ENCODE results near the gene NUDT10. TPM values are rescaled to one million over a fixed set of nuclear protein-coding genes. Genes with fewer than 3 reads are reported as not detected.
"Not testable (repeated sequence)": the region's sequence is repeated elsewhere in the genome, so short reads cannot be mapped to it uniquely, and the experiment has no call there.

NUDT10 gene
- total RNA-seq (under 1 TPM in 4 of 5 donors, not detected in 1; 0.15 to 0.47 (median 0.29) TPM), total RNA-seq (0.07 to 2.5 (median 0.31) reads per million in 29 experiments)
- 0.09 TPM for total RNA-seq (2013)

DNA sequence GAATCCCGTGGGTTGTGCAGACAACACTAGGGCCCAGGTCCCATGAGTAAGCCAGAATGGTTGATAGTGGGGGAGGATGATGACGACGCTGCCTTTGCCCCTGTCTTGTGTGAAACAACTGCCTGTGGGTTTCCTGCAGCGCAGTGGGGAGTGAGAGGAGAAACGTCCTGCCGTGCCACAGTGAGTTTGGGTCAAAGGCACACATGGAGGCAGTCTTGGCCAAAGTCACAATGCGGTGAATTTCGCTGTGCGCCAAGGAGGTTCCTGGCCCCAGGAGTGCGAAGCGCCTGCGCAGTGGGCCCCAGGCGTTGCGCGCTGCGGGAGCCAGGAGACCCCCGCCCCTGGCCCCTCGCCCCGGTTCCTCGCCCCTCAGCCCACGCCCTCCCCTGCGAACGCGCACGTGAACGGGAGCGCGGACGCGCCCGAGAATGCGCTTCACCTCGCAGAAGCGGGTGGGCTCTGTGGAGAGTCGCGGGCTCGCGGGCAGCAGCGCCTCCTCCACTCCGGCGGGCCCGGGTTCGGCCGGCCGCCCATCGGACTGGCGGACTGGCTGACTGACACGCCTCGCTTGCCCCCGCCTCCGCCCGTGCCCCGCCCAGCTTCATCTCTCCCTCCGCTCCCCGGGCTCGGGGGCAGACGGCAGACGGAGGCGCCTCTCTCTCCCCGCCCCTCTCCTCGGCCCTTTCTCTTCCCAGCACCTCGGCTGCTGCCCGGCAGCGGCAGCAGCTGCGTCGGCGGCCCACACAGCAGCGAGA lies at the start of gene NUDT10:
NUDT10 (plus strand) TSS at position 635 of the 755 bp plus-strand sequence. CDS start 144 bp downstream, outside the sequence.
- Mint-ChIP-seq H3K4me3 (peak within 1 kb of the TSS; percentile 81 to 86 (median 85)), H3K27me3 (peaks cover 0 to 6% of the 10 kb centered on the region in 2 donors), H3K9me3 (no peaks in the 10 kb centered on the region), H3K4me1 (peaks cover 1 to 9% (median 7%) of the 10 kb centered on the region in 3 donors), H3K27ac (no peak within 1 kb of the TSS), H3K36me3 (peaks cover 2% of the 10 kb centered on the region)
- H3K27ac ChIP-seq (ENCODE audit: low read length): no peak within 1 kb of the TSS
- ChIA-PET POLR2A (no interaction called here), CTCF (interaction anchor here in 1 of 2 donors (0.6 kb wide), 1 partner anchor 8 kb away, joined by 3 read pairs; no protein-coding TSS in a partner anchor)
- ATAC-seq (replicated peaks in 1 of 4) (peak; percentile 50 to 69 (median 62)), DNase-seq (peak in 15 of 35 experiments; percentile 0 to 17 (median 3))
- peaks cover 0 to 2% of the 10 kb centered on the region in 2 experiments for H3K4me1 ChIP-seq (ENCODE audit: control insufficient read depth in 1 of 2, extremely low read depth in 1 of 2, insufficient read depth in 2 of 2, low read length in 2 of 2)
- 2% methylated on average over 46 of the region's 68 CpGs for WGBS (ENCODE audit: insufficient coverage)
- no peaks in the 10 kb centered on the region for H3K9me3 ChIP-seq
- H3K4me3 ChIP-seq (ENCODE audit: control insufficient read depth in 1 of 2, extremely low read depth in 1 of 2, low read length in 1 of 2): peak within 1 kb of the TSS; percentile 38 to 40
- H3K27me3 ChIP-seq (replicated peaks in 1 of 2; ENCODE audit: control insufficient read depth in 2 of 2, extremely low read depth in 1 of 2, insufficient read depth in 2 of 2, low read length in 1 of 2): peaks cover 0 to 3% of the 10 kb centered on the region in 2 experiments
- H3K36me3 ChIP-seq (ENCODE audit: control insufficient read depth in 2 of 2, extremely low read depth in 1 of 2, insufficient read depth in 1 of 2, low read length in 1 of 2): no peaks in the 10 kb centered on the region

DNA sequence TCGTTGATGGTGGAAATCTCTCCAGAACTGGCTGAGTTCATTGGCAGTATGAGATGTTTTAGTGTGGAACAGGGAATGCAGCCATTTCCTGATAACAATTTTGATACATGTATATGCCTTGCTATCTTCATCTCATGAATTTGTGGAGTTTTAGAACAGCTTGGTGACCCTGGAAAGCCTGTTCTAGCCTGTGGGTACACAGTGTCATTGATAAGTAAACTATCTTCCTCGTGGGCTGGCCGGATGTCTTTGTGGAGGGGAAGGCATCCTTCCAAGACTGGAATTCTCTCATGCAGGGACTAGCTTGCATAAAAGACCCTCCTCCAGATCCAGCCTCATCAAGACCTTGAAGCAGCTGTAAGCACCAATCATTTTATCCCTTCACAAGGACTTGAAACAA lies 40.2 kb upstream of the NUDT10 start:
- peaks cover 0 to 4% of the 10 kb centered on the region in 2 donors for H3K27me3 Mint-ChIP-seq
- no peaks in the 10 kb centered on the region for H3K27me3 ChIP-seq (replicated peaks in 1 of 2; ENCODE audit: control insufficient read depth in 2 of 2, extremely low read depth in 1 of 2, insufficient read depth in 2 of 2, low read length in 1 of 2)
- no peak overlapping the region for H3K4me3 Mint-ChIP-seq
- no peaks in the 10 kb centered on the region for H3K4me1 Mint-ChIP-seq
- H3K27ac ChIP-seq (ENCODE audit: low read length): no peak overlapping the region
- WGBS (ENCODE audit: insufficient coverage): no CpG with 5 or more reads among the region's 3 CpGs
- DNase-seq (no peak), ATAC-seq (replicated peaks in 1 of 4) (no peak)
- POLR2A ChIA-PET: no interaction called here
- peaks cover 0 to 4% (median 0%) of the 10 kb centered on the region in 3 donors for H3K9me3 Mint-ChIP-seq
- H3K36me3 Mint-ChIP-seq: peaks cover 32% of the 10 kb centered on the region
- no peaks in the 10 kb centered on the region for H3K9me3 ChIP-seq
- no peak overlapping the region for H3K4me3 ChIP-seq (ENCODE audit: control insufficient read depth in 1 of 2, extremely low read depth in 1 of 2, low read length in 1 of 2)
- H3K27ac Mint-ChIP-seq: no peak overlapping the region
- no peaks in the 10 kb centered on the region for H3K36me3 ChIP-seq (ENCODE audit: control insufficient read depth in 2 of 2, extremely low read depth in 1 of 2, insufficient read depth in 1 of 2, low read length in 1 of 2)
- H3K4me1 ChIP-seq (ENCODE audit: control insufficient read depth in 1 of 2, extremely low read depth in 1 of 2, insufficient read depth in 2 of 2, low read length in 2 of 2): no peaks in the 10 kb centered on the region
- CTCF ChIA-PET: no interaction called here

DNA sequence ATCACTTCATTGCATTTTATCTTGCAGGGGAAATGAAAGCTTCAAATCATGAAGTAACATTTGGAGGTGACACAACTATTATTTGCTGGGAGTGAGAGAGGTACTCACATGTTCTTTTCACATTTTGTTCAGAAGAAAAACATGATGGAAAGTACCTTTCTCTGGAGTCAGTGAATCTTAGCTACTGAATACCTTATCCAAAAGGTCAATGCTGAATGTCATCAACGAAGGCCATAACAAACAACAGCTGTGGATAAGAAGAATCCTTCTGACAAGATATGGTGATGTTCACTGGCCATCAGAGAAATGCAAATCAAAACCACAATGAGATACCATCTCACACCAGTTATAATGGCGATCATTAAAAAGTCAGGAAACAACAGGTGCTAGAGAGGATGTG lies 36.5 kb upstream of the NUDT10 start:
- no peaks in the 10 kb centered on the region for H3K9me3 ChIP-seq
- ChIA-PET CTCF (no interaction called here), POLR2A (no interaction called here)
- WGBS (ENCODE audit: insufficient coverage): no CpG with 5 or more reads among the region's 2 CpGs
- no peaks in the 10 kb centered on the region for H3K27me3 ChIP-seq (replicated peaks in 1 of 2; ENCODE audit: control insufficient read depth in 2 of 2, extremely low read depth in 1 of 2, insufficient read depth in 2 of 2, low read length in 1 of 2)
- Mint-ChIP-seq H3K9me3 (peaks cover 0 to under 1% (median 0%) of the 10 kb centered on the region in 3 donors), H3K36me3 (peaks cover 43% of the 10 kb centered on the region), H3K4me3 (no peak overlapping the region), H3K4me1 (no peaks in the 10 kb centered on the region), H3K27ac (no peak overlapping the region), H3K27me3 (peaks cover 0 to 7% of the 10 kb centered on the region in 2 donors)
- no peak overlapping the region for H3K4me3 ChIP-seq (ENCODE audit: control insufficient read depth in 1 of 2, extremely low read depth in 1 of 2, low read length in 1 of 2)
- DNase-seq (no peak), ATAC-seq (replicated peaks in 1 of 4) (no peak)
- H3K4me1 ChIP-seq (ENCODE audit: control insufficient read depth in 1 of 2, extremely low read depth in 1 of 2, insufficient read depth in 2 of 2, low read length in 2 of 2): no peaks in the 10 kb centered on the region
- no peak overlapping the region for H3K27ac ChIP-seq (ENCODE audit: low read length)
- no peaks in the 10 kb centered on the region for H3K36me3 ChIP-seq (ENCODE audit: control insufficient read depth in 2 of 2, extremely low read depth in 1 of 2, insufficient read depth in 1 of 2, low read length in 1 of 2)

DNA sequence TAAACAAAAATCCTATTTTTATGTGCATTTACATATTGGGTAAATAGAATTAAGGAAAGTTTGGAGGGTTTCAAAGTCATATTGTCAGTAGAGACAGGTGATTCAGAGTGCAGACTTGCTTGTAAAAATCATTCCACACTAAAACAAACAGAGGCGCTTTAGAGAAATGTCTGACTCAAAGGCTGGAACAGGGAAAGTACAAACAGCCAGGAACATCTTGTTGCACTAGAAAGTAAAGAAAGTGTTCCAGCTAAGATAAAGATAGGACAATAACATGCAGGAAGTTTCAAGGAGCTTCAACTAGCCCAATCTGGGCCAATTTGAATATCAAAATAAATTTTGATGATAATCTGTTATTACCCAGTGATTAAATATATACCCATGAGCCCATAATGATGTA lies 16.4 kb upstream of the NUDT10 start:
- Mint-ChIP-seq H3K4me1 (no peaks in the 10 kb centered on the region), H3K27ac (no peak overlapping the region), H3K36me3 (peaks cover 40% of the 10 kb centered on the region), H3K4me3 (no peak overlapping the region), H3K9me3 (no peaks in the 10 kb centered on the region), H3K27me3 (peaks cover 0 to 22% of the 10 kb centered on the region in 2 donors)
- CTCF ChIA-PET: no interaction called here
- H3K27me3 ChIP-seq (replicated peaks in 1 of 2; ENCODE audit: control insufficient read depth in 2 of 2, extremely low read depth in 1 of 2, insufficient read depth in 2 of 2, low read length in 1 of 2): no peaks in the 10 kb centered on the region
- no CpG with 5 or more reads among the region's 1 CpG for WGBS (ENCODE audit: insufficient coverage)
- H3K27ac ChIP-seq (ENCODE audit: low read length): no peak overlapping the region
- DNase-seq (no peak), ATAC-seq (replicated peaks in 1 of 4) (no peak)
- POLR2A ChIA-PET: interaction anchor here in 1 of 2 donors (0.5 kb wide), 1 partner anchor 49 kb away, joined by 3 read pairs; no protein-coding TSS in a partner anchor
- no peak overlapping the region for H3K4me3 ChIP-seq (ENCODE audit: control insufficient read depth in 1 of 2, extremely low read depth in 1 of 2, low read length in 1 of 2)
- no peaks in the 10 kb centered on the region for H3K4me1 ChIP-seq (ENCODE audit: control insufficient read depth in 1 of 2, extremely low read depth in 1 of 2, insufficient read depth in 2 of 2, low read length in 2 of 2)
- no peaks in the 10 kb centered on the region for H3K36me3 ChIP-seq (ENCODE audit: control insufficient read depth in 2 of 2, extremely low read depth in 1 of 2, insufficient read depth in 1 of 2, low read length in 1 of 2)
- no peaks in the 10 kb centered on the region for H3K9me3 ChIP-seq

DNA sequence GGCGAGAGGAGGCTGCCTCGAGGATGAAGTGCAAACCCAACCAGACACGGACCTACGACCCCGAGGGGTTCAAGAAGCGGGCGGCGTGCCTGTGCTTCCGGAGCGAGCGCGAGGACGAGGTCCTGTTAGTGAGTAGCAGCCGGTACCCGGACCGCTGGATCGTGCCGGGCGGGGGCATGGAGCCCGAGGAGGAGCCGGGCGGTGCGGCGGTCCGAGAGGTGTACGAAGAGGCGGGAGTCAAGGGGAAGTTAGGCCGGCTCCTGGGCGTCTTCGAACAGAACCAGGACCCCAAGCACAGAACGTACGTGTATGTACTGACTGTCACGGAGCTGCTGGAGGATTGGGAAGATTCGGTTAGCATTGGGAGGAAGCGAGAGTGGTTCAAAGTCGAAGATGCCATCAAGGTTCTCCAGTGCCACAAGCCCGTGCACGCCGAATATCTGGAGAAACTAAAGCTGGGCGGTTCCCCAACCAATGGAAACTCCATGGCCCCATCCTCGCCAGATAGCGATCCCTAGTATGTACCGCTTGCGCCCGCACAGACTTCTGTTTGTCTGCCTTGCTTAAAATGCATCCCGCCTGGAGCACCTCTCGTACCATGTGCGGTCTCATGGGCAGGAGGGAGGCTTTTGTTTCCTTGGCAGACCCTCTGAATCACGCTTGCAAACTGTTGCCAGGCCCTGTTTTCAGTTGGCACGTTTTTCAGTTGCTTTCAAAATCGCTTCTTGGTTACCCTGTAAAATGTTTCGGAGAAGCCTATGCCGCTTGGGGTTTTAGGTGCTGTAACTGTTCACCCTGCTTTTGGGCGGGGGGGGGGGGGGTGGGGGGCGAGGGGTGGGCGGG lies 542 bp downstream of the NUDT10 start:
- H3K9me3 Mint-ChIP-seq; H3K27me3 Mint-ChIP-seq; H3K4me1 Mint-ChIP-seq; H3K27me3 ChIP-seq (replicated peaks in 1 of 2; ENCODE audit: control insufficient read depth in 2 of 2, extremely low read depth in 1 of 2, insufficient read depth in 2 of 2, low read length in 1 of 2); H3K4me1 ChIP-seq (ENCODE audit: control insufficient read depth in 1 of 2, extremely low read depth in 1 of 2, insufficient read depth in 2 of 2, low read length in 2 of 2); H3K36me3 Mint-ChIP-seq; CTCF ChIA-PET; POLR2A ChIA-PET; H3K27ac ChIP-seq (ENCODE audit: low read length); H3K9me3 ChIP-seq; H3K36me3 ChIP-seq (ENCODE audit: control insufficient read depth in 2 of 2, extremely low read depth in 1 of 2, insufficient read depth in 1 of 2, low read length in 1 of 2); H3K27ac Mint-ChIP-seq: not testable (repeated sequence)
- peak overlapping the region; percentile 81 to 86 (median 85) for H3K4me3 Mint-ChIP-seq
- 1% methylated on average over 15 of the region's 56 CpGs for whole genome bisulfite sequencing (ENCODE audit: insufficient coverage)
- DNase-seq (peak in 1 of 35 experiments; percentile 1), ATAC-seq (replicated peaks in 1 of 4) (peak in 3 of 4 experiments; percentile 26 to 38 (median 37))
- peak overlapping the region; percentile 38 to 40 for H3K4me3 ChIP-seq (ENCODE audit: control insufficient read depth in 1 of 2, extremely low read depth in 1 of 2, low read length in 1 of 2)

DNA sequence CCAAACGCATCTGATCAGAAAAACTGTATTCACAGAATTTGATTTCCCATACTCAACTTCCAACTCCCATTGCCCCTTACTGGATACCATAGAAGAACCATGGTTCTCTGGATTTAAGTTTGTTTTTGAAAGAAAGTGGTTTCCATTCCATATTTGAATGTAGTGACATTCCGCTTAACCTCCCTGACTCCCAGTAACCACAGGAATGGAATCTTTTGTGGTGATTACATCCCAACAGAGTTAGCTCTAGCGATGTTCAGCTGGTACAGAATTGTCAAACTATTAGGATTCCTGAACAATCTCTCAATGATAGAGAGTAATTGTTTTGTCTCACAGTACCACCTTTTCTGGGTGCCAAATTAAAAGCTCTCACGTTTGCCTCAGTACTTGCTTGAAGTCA lies 1.7 kb downstream of the NUDT10 start:
- Mint-ChIP-seq H3K27me3 (peaks cover 0 to 6% of the 10 kb centered on the region in 2 donors), H3K9me3 (no peaks in the 10 kb centered on the region), H3K4me3 (peak overlapping the region in 2 of 3 donors; percentile 2 to 86), H3K4me1 (peaks cover 1 to 9% (median 7%) of the 10 kb centered on the region in 3 donors), H3K36me3 (no peaks in the 10 kb centered on the region), H3K27ac (no peak overlapping the region)
- no peak overlapping the region for H3K27ac ChIP-seq (ENCODE audit: low read length)
- DNase-seq: no peak
- H3K9me3 ChIP-seq: no peaks in the 10 kb centered on the region
- ATAC-seq (replicated peaks in 1 of 4): no peak
- POLR2A ChIA-PET: no interaction called here
- CTCF ChIA-PET: interaction anchor here in 1 of 2 donors (4.2 kb wide), 1 partner anchor 87 kb away, joined by 38 read pairs; no protein-coding TSS in a partner anchor
- peaks cover 0 to 2% of the 10 kb centered on the region in 2 experiments for H3K4me1 ChIP-seq (ENCODE audit: control insufficient read depth in 1 of 2, extremely low read depth in 1 of 2, insufficient read depth in 2 of 2, low read length in 2 of 2)
- no peak overlapping the region for H3K4me3 ChIP-seq (ENCODE audit: control insufficient read depth in 1 of 2, extremely low read depth in 1 of 2, low read length in 1 of 2)
- no peaks in the 10 kb centered on the region for H3K36me3 ChIP-seq (ENCODE audit: control insufficient read depth in 2 of 2, extremely low read depth in 1 of 2, insufficient read depth in 1 of 2, low read length in 1 of 2)
- no CpG with 5 or more reads among the region's 4 CpGs for WGBS (ENCODE audit: insufficient coverage)
- H3K27me3 ChIP-seq (replicated peaks in 1 of 2; ENCODE audit: control insufficient read depth in 2 of 2, extremely low read depth in 1 of 2, insufficient read depth in 2 of 2, low read length in 1 of 2): peaks cover 0 to 3% of the 10 kb centered on the region in 2 experiments
